K562 (cell line): ENCODE measurements around the gene DPH1. TPM values are rescaled to one million over a fixed set of nuclear protein-coding genes. Genes with fewer than 3 reads are reported as not detected.

ENCODE experiments used
- ETS1 ChIP-seq: conservative IDR thresholded peaks from 2 replicates; pipeline ENCODE4 v1.6.1; 2011; ENCODE audit warnings: low read depth, mild to moderate bottlenecking, low read length; ENCODE audit not compliant: control insufficient read depth
- FOXP1 ChIP-seq: sonication (generic); formaldehyde crosslinking; IDR thresholded peaks from 2 replicates; pipeline ENCODE4 v1.8.0; 2022; ENCODE audit warnings: mild to moderate bottlenecking, missing genetic modification reagents
- HES1 ChIP-seq: fragments of 450-650 bp; IDR thresholded peaks from 2 replicates; pipeline ENCODE4 v1.6.1; 2016; ENCODE audit warnings: low read depth, mild to moderate bottlenecking, moderate library complexity
- MAX ChIP-seq: sonication (generic); formaldehyde crosslinking; IDR thresholded peaks from 2 replicates; pipeline ENCODE4 v1.9.0; 2022; ENCODE audit warnings: mild to moderate bottlenecking, missing genetic modification reagents
- MBD2 ChIP-seq: sonication (generic); IDR thresholded peaks from 2 replicates; pipeline ENCODE4 v1.6.1; 2016; ENCODE audit warnings: low read depth, borderline replicate concordance
- MXI1 ChIP-seq: IDR thresholded peaks from 2 replicates; pipeline ENCODE4 v1.6.1; 2011; ENCODE audit warnings: low read depth, mild to moderate bottlenecking, improper control_type of control experiment, low read length
- NEUROD1 ChIP-seq: fragments of 150-350 bp; IDR thresholded peaks from 2 replicates; pipeline ENCODE4 v1.6.1; 2014; ENCODE audit warnings: borderline replicate concordance, low read length, low read depth; ENCODE audit not compliant: partially characterized antibody
- NONO ChIP-seq, 2 experiments: fragments of 200-400 bp in 1 of 2; fragments of 450-650 bp in 1 of 2; formaldehyde crosslinking in 1 of 2; IDR thresholded peaks; 2 replicates each; pipeline ENCODE4 v1.6.1; 2017; ENCODE audit warnings: low read depth in 2 of 2, mild to moderate bottlenecking in 2 of 2, moderate library complexity in 2 of 2, low read length in 1 of 2
- NR2C2 ChIP-seq, 2 experiments: fragments of 200-800 bp in 1 of 2; sonication (Bioruptor generic) in 1 of 2; sonication (generic) in 1 of 2; formaldehyde crosslinking in 1 of 2; IDR thresholded peaks; 2 replicates each; pipeline versions ENCODE4 v1.6.1 to v1.8.0; 2016 to 2022; ENCODE audit warnings: mild to moderate bottlenecking in 1 of 2, missing compliant biosample characterization in 1 of 2, missing genetic modification characterization in 1 of 2, missing genetic modification reagents in 1 of 2
- NRF1 ChIP-seq, 2 experiments: fragments of 450-650 bp; IDR thresholded peaks in 1 of 2; conservative IDR thresholded peaks in 1 of 2; 2 replicates each; pipeline ENCODE4 v1.6.1; 2014; ENCODE audit warnings: mild to moderate bottlenecking in 2 of 2
- RB1 ChIP-seq: fragments of 450-650 bp; IDR thresholded peaks from 2 replicates; pipeline ENCODE4 v1.6.1; 2017; ENCODE audit warnings: low read depth, mild to moderate bottlenecking
- RBM22 ChIP-seq: fragments of 200-400 bp; formaldehyde crosslinking; IDR thresholded peaks from 2 replicates; pipeline ENCODE4 v1.6.1; 2018; ENCODE audit warnings: low read length, low read depth; ENCODE audit not compliant: poor library complexity, severe bottlenecking
- SAP30 ChIP-seq: fragments of 200-600 bp; sonication (generic); IDR thresholded peaks from 2 replicates; pipeline ENCODE4 v1.6.1; 2012; ENCODE audit warnings: borderline replicate concordance, low read depth, mild to moderate bottlenecking, moderate library complexity, low read length, control low read depth, inconsistent platforms; ENCODE audit not compliant: insufficient read depth, poor library complexity, severe bottlenecking
- SMAD4 ChIP-seq: fragments of 250-450 bp; sonication (Bioruptor Pico); conservative IDR thresholded peaks from 2 replicates; pipeline ENCODE4 v1.8.0; 2021; ENCODE audit warnings: inconsistent platforms, mild to moderate bottlenecking, moderate library complexity
- XRCC3 ChIP-seq: fragments of 450-650 bp; IDR thresholded peaks from 2 replicates; pipeline ENCODE4 v1.6.1; 2017; ENCODE audit warnings: mild to moderate bottlenecking, moderate library complexity
- ZFP30 ChIP-seq: fragments of 250-450 bp; sonication (Bioruptor Pico); IDR thresholded peaks from 2 replicates; pipeline ENCODE4 v1.8.0; 2022; ENCODE audit warnings: moderate library complexity, mild to moderate bottlenecking, inconsistent platforms, borderline replicate concordance
- ZFX ChIP-seq: sonication (generic); formaldehyde crosslinking; IDR thresholded peaks from 2 replicates; pipeline ENCODE4 v1.8.0; 2022; ENCODE audit warnings: mild to moderate bottlenecking, missing genetic modification reagents, moderate library complexity
- ZNF274 ChIP-seq: IDR thresholded peaks from 2 replicates; pipeline ENCODE4 v1.6.1; 2011; ENCODE audit warnings: low read depth, mild to moderate bottlenecking, low read length, moderate library complexity, borderline replicate concordance
- polyA plus RNA-seq, 8 experiments: library from polyadenylated mRNA; depleted of rRNA in 4 of 8; stranded (reverse) in 5 of 8; unstranded in 3 of 8; fragments of >200 nt; fragmentation: Nextera tagmentation in 2 of 8; fragmentation: Illumina TruSeq in 1 of 8; extraction: Ambion mirVana in 2 of 8; extraction: Trizol in 1 of 8; gene quantifications; 2 replicates each; pipeline versions ENCODE4 v1.2.1 to v1.2.3, GENCODE V29; 2011 to 2014; ENCODE audit warnings: inconsistent platforms in 1 of 8, missing spikeins in 1 of 8
- total RNA-seq, 7 experiments: library from RNA; depleted of rRNA in 6 of 7; stranded (reverse); fragments of >200 nt in 6 of 7; fragmentation: Illumina TruSeq in 2 of 7; extraction: Trizol in 2 of 7; gene quantifications; 2 replicates each; pipeline versions ENCODE4 v1.2.1 to v1.2.3, GENCODE V29; 2011 to 2021; ENCODE audit warnings: low replicate concordance in 1 of 7

DPH1 gene
- total and polyA plus RNA-seq, 9 of the 15 experiments (the other 6 are each of a cell fraction or from before 2014, with no cell fraction given) = 0.42 to 40.6 (median 20.2) TPM

GRCh38 chr17:2049333-2050299 lies 19.7 kb downstream of the DPH1 start (continued):
- TF ChIP-seq NEUROD1 = peak; percentile 65
- peak; percentile 81 for TF ChIP-seq SAP30
- TF ChIP-seq FOXP1 (CRISPR knock-in tag) = peak; percentile 14; the same call in 1 of the 2 replicates
- TF ChIP-seq RBM22 = peak; percentile 89
- TF ChIP-seq SMAD4 (CRISPR knock-in tag) = 0 out of 2 replicates have a peak, but pooled peaks have one; percentile 26
- TF ChIP-seq MBD2 = peak; percentile 47; the same call in 1 of the 2 replicates
- peak; percentile 56 for TF ChIP-seq ZFX (CRISPR knock-in tag)
- no peak for TF ChIP-seq ZNF274
- no peak for TF ChIP-seq ZFP30 (CRISPR knock-in tag)
- TF ChIP-seq NRF1 (conservative IDR thresholded peaks at IDR 0.05 in 1 of 2, IDR thresholded peaks at IDR 0.05 in 1 of 2) = peak; percentile 66 to 75; a peak in 2 of 4 replicates
- TF ChIP-seq NONO (IDR thresholded peaks at IDR 0.05; ENCODE audit: low read depth in 2 of 2, low read length in 1 of 2) = peak in 1 of 2 experiments; percentile 56; a peak in 1 of 4 replicates
- no peak for TF ChIP-seq XRCC3
- TF ChIP-seq MAX (CRISPR knock-in tag) = peak; percentile 61
- peak; percentile 93 for TF ChIP-seq MXI1
- 0 out of 2 replicates have a peak, but pooled peaks have one; percentile 12 for TF ChIP-seq RB1
- no peak for TF ChIP-seq NR2C2 (CRISPR knock-in tag; IDR thresholded peaks at IDR 0.05)
- TF ChIP-seq NR2C2 (tag; IDR thresholded peaks at IDR 0.05) = peak; percentile 34; the same call in 1 of the 2 replicates
- TF ChIP-seq HES1 = no peak
- TF ChIP-seq ETS1 = 0 out of 2 replicates have a peak, but pooled peaks have one; percentile 57
